Loucy (cell line): Measurements from ENCODE around the gene PXN.
"Not testable (repeated sequence)": the region's sequence is repeated elsewhere in the genome, so short reads cannot be mapped to it uniquely, and the experiment has no call there.

Source experiments
- H2AFZ ChIP-seq: fragments of 200-600 bp; sonication (generic); 2 replicates; pipeline ENCODE4 v1.6.0; 2016; ENCODE audit warnings: antibody characterized with exemption, mild to moderate bottlenecking, low read length, moderate library complexity
- H3F3A ChIP-seq: fragments of 200-600 bp; 2 replicates; pipeline ENCODE4 v1.6.0; 2016; ENCODE audit warnings: antibody characterized with exemption, low read depth, mild to moderate bottlenecking
- H3K27me3 ChIP-seq: fragments of 200-600 bp; sonication (generic); 2 replicates; pipeline ENCODE4 v1.6.1; 2014; ENCODE audit warnings: low read length, mild to moderate bottlenecking; ENCODE audit not compliant: insufficient read depth, poor library complexity, severe bottlenecking
- H3K36me3 ChIP-seq: fragments of 200-600 bp; sonication (generic); 2 replicates; pipeline ENCODE4 v1.6.1; 2016; ENCODE audit warnings: low read length; ENCODE audit not compliant: insufficient read depth
- H3K4me1 ChIP-seq: fragments of 200-600 bp; sonication (generic); 2 replicates; pipeline ENCODE4 v1.5.1; 2014; ENCODE audit warnings: low read length, mild to moderate bottlenecking; ENCODE audit not compliant: insufficient read depth, poor library complexity, severe bottlenecking
- H3K4me2 ChIP-seq: fragments of 200-600 bp; sonication (generic); 2 replicates; pipeline ENCODE4 v1.6.0; 2014; ENCODE audit warnings: antibody characterized with exemption, low read length, low read depth, mild to moderate bottlenecking; ENCODE audit not compliant: poor library complexity, severe bottlenecking
- H3K4me3 ChIP-seq: fragments of 200-600 bp; sonication (generic); 2 replicates; pipeline ENCODE4 v1.5.1; 2014; ENCODE audit warnings: low read length, mild to moderate bottlenecking, mixed read lengths; ENCODE audit not compliant: poor library complexity, severe bottlenecking
- H3K79me2 ChIP-seq: fragments of 200-600 bp; sonication (generic); 2 replicates; pipeline ENCODE4 v1.6.1; 2014; ENCODE audit warnings: low read length; ENCODE audit not compliant: insufficient read depth
- H3K9ac ChIP-seq: fragments of 200-600 bp; sonication (generic); 2 replicates; pipeline ENCODE4 v1.6.0; 2014; ENCODE audit warnings: mild to moderate bottlenecking, low read depth, low read length, moderate library complexity; ENCODE audit not compliant: poor library complexity, severe bottlenecking
- H3K9me2 ChIP-seq: fragments of 200-600 bp; sonication (generic); replicated peaks from 2 replicates; pipeline ENCODE4 v1.6.1; 2016; ENCODE audit warnings: low read depth, low read length, mixed read lengths
- H3K9me3 ChIP-seq: fragments of 200-600 bp; sonication (generic); 2 replicates; pipeline ENCODE4 v1.6.1; 2014; ENCODE audit warnings: mild to moderate bottlenecking, antibody characterized with exemption, low read length, low read depth; ENCODE audit not compliant: insufficient read depth
- H4K20me1 ChIP-seq: fragments of 200-600 bp; sonication (generic); 2 replicates; pipeline ENCODE4 v1.6.0; 2014; ENCODE audit warnings: antibody characterized with exemption, low read length, mild to moderate bottlenecking; ENCODE audit not compliant: insufficient read depth, poor library complexity, severe bottlenecking
- CTCF ChIP-seq: fragments of 200-600 bp; sonication (generic); conservative IDR thresholded peaks from 2 replicates; pipeline ENCODE4 v1.5.1; 2014; ENCODE audit warnings: mild to moderate bottlenecking, antibody characterized with exemption, low read length
- EZH2phosphoT487 ChIP-seq: fragments of 200-600 bp; IDR thresholded peaks from 2 replicates; pipeline ENCODE4 v1.6.1; 2018; ENCODE audit warnings: antibody characterized with exemption, mild to moderate bottlenecking, moderate library complexity, borderline replicate concordance

Gene PXN

GRCh38 chr12:120207227-120207626 lies 58.3 kb downstream of the PXN start:
- peaks cover under 1% of the 10 kb centered on the region for H3K4me1 ChIP-seq
- no peaks in the 10 kb centered on the region for H4K20me1 ChIP-seq
- H3K9me2 ChIP-seq, result no peaks in the 10 kb centered on the region
- H3K4me3 ChIP-seq, result no peak overlapping the region
- H3K9me3 ChIP-seq, result no peaks in the 10 kb centered on the region
- H3K27me3 ChIP-seq, result no peaks in the 10 kb centered on the region
- H3K36me3 ChIP-seq, result no peaks in the 10 kb centered on the region
- no peaks in the 10 kb centered on the region for H3F3A ChIP-seq
- TF ChIP-seq EZH2phosphoT487 (no peak), CTCF (no peak)
- H3K9ac ChIP-seq, result no peak overlapping the region
- peaks cover 6% of the 10 kb centered on the region; the same call in 1 of the 2 replicates for H3K79me2 ChIP-seq
- H2AFZ ChIP-seq, result no peak overlapping the region
- no peak overlapping the region for H3K4me2 ChIP-seq

- not testable (repeated sequence) for H3K9ac ChIP-seq, H3F3A ChIP-seq, H3K4me1 ChIP-seq, H3K36me3 ChIP-seq, H4K20me1 ChIP-seq, H3K27me3 ChIP-seq, H3K4me2 ChIP-seq, H3K9me3 ChIP-seq, H3K9me2 ChIP-seq, H3K4me3 ChIP-seq, H3K79me2 ChIP-seq, H2AFZ ChIP-seq
Measured at GRCh38 chr12:120206781-120207180, 58.7 kb downstream of the PXN start.

- TF ChIP-seq CTCF (no peak), EZH2phosphoT487 (no peak)
- H3K9ac ChIP-seq, result no peak overlapping the region
- H3K36me3 ChIP-seq, result no peaks in the 10 kb centered on the region
- peaks cover 3% of the 10 kb centered on the region for H3K4me1 ChIP-seq
- H3K4me2 ChIP-seq, result no peak overlapping the region
- H3F3A ChIP-seq, result no peaks in the 10 kb centered on the region
- H3K4me3 ChIP-seq, result no peak overlapping the region
- H3K9me2 ChIP-seq, result no peaks in the 10 kb centered on the region
- no peaks in the 10 kb centered on the region for H3K9me3 ChIP-seq
- H4K20me1 ChIP-seq, result no peaks in the 10 kb centered on the region
- H3K79me2 ChIP-seq, result peaks cover 9% of the 10 kb centered on the region; the same call in 1 of the 2 replicates
- no peaks in the 10 kb centered on the region for H3K27me3 ChIP-seq
- no peak overlapping the region for H2AFZ ChIP-seq
Measured at GRCh38 chr12:120206228-120206627, 59.3 kb downstream of the PXN start.

- Histone ChIP-seq H4K20me1 (peaks cover 15% of the 10 kb centered on the region), H3K4me1 (peaks cover 15% of the 10 kb centered on the region), H3K27me3 (peaks cover 5% of the 10 kb centered on the region), H3K9ac (no peak overlapping the region), H3K4me3 (no peak overlapping the region), H3K9me3 (no peaks in the 10 kb centered on the region), H3K36me3 (peaks cover 5% of the 10 kb centered on the region; the same call in 1 of the 2 replicates), H3K79me2 (peaks cover 26% of the 10 kb centered on the region), H3F3A (no peaks in the 10 kb centered on the region), H3K9me2 (no peaks in the 10 kb centered on the region), H3K4me2 (no peak overlapping the region), H2AFZ (no peak overlapping the region)
- TF ChIP-seq EZH2phosphoT487, result no peak
- no peak for TF ChIP-seq CTCF
Measured at GRCh38 chr12:120204171-120204570, 61.4 kb downstream of the PXN start.
